HG03066 (cell line): ENCODE results near the gene CKM.
"Not testable (repeated sequence)": the region's sequence is repeated elsewhere in the genome, so short reads cannot be mapped to it uniquely, and the experiment has no call there.

ENCODE experiments used
- ATAC-seq: cut with Tn5 transposase; IDR thresholded peaks from one replicate; pipeline ENCODE4 v1.9.1; 2021; ENCODE audit warnings: low read depth; ENCODE audit not compliant: unreplicated experiment

Gene CKM

DNA sequence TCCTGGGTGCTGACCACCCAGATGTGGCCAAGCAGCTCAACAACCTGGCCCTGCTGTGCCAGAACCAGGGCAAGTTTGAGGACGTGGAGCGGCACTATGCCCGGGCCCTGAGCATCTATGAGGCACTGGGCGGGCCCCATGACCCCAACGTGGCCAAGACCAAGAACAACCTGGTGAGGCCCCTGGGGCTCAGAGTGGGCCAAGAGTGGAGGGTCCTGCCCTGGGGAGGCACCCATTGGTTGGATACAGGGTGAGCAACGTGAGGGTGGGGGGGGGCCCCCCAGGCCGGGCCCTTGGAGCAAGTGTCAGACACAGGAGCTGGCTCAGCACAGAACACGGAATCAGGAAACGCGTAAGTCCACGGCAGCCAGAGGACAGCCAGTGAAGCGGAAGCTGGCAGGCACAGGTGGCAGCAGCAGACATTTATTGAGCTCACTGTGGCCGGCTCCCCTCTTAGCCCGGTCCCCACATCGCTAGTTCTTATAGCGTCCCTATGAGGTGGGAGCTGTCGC, 26.8 kb upstream of the CKM start:
- no peak for ATAC-seq

DNA sequence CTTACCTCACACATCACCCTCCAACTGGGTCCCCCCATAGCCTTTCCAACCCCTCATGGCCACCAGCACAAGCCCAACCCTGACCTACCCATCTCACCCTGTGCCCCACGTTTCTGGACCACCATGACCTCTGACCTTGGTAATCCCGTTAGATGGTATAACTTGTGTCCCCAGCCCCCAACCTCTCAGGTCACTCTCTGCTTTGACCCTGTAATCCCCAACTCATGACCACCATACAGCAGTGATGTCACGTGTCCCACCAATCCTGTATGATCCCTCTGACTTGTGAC, 26.4 kb upstream of the CKM start:
- no peak for ATAC-seq

DNA sequence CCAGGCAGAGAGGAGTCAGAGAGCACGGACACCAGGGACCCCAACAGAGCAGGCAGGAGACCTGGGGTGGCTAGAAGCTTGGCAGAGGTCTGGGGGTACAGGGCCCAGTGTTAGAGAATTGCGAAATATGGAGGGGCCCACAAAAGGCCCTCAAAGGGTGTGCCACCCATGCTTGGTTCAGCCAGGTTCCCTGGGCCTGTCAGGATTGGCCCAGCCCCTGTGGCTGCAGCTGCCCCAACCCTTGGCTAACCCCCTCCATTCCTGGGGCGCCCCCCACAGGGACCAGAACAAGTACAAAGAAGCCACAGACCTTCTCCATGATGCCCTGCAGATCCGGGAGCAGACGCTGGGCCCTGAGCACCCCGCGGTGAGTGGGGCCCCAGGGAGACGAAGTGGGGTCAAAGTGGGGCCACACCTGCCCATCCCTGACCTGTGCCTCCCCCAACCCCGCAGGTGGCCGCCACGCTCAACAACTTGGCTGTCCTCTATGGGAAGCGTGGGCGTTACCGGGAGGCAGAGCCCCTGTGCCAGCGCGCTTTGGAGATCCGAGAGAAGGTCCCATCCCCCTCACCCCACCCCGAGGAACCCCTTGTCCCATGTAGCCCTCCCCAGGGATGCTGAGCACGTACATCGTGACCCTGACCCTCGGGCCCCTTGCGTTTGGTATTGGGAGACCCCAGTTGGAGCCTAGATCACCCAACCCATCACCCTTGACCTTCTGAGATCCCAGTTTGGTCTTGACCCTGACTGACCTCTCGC, 25.9 kb upstream of the CKM start:
- no peak for ATAC-seq

DNA sequence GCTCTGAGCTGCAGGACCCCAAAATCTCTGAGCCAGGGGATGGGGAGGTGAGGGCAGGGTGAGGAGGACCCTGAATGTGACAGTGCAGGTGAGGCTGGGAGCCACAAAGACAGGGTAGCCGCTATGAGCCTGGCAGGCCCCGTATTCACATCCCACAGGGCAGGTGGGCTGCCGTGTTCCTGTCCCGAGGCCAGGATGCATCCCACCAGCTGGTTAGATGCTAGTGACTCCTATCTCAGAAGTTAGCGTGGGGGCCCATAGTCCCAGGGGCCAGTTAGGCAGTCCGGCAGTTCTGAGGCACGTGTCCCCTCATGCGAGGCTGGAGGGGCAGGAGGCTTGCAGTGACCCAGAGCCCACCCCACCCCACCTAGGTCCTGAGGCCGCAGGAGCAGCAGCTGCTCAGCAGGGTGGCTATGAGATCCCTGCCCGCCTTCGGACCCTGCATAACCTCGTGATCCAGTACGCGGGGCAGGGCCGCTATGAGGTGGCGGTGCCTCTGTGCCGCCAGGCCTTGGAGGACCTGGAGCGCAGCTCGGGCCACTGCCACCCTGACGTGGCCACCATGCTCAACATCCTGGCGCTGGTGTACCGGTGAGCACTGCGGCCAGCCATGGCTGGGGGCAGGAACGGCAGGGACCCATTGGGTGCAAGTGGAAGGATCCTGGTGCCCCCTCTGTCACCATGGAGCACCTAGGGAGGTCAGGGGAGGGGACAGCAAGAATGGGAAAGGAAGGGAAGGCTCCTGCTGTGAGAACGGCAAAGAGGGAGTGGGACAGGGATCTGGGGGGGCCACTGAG, 25.1 kb upstream of the CKM start:
- no peak for ATAC-seq

DNA sequence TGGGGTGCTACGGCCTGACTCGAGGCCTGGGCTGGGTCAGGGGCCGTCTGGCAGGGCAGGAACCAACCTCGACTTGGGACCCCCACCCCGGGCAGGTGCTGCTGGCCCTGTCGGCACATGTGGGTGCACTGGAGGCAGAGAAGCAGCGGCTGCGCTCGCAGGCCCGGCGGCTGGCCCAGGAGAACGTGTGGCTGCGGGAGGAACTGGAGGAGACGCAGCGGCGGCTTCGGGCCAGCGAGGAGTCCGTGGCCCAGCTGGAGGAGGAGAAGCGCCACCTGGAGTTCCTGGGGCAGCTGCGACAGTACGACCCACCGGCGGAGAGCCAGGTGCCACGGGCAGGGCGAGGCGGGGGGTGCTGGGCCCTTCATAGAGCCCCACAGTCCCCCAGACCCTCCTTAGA, 23.8 kb upstream of the CKM start:
- ATAC-seq = no peak

DNA sequence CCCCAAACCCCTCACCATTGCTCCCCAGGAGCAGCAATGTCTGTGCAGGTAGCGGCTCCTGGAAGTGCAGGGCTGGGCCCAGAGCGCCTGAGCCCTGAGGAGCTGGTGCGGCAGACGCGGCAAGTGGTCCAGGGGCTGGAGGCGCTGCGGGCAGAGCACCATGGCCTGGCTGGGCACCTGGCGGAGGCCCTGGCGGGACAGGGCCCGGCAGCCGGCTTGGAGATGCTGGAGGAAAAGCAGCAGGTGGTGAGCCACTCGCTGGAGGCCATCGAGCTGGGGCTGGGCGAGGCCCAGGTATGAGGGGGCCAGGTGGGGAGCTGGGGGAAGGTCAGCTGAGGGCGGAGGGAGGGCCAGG, 22.8 kb upstream of the CKM start:
- no peak for ATAC-seq

DNA sequence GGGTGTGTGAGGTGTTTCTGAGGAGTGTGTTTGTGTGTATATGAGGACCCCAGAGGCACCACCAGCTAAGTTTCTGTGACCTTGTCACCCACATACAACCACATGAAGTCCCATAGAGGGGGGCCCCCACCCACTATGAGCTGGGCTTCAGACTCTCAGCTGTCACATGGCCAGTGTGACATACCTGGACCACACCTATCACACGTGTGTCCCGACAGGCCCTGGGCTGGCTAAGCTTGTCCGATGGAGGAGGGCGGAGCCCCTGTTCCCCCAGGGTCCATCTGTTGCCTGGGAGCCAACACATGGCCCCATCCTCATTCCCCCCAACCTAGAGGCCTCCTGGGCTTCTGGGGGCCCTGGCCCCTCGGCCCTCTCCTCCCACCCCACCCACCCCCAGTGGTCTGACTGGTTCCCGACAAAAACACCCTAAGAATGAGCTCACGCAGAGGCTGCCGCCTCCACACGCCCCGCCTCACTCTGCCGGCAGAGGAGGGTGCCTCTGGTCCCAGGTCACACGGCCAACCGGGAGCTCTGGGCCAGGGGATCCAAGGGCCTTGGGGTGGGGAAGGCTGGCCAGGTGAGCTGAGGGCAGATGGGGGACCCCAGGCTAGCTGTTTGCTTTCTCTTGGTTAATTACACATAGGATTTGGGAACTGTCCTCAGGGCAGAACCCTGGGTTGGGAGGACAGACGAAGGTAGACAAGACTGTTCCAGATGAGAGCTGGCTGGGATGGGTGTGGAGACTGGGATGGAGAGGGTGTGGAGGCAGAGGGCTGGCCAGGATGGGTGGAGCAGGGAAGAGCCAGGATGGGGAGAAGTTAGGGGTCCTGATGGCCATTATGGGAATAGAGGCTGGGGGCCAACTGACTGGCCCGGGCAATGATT, 22.2 kb upstream of the CKM start:
- no peak for ATAC-seq

DNA sequence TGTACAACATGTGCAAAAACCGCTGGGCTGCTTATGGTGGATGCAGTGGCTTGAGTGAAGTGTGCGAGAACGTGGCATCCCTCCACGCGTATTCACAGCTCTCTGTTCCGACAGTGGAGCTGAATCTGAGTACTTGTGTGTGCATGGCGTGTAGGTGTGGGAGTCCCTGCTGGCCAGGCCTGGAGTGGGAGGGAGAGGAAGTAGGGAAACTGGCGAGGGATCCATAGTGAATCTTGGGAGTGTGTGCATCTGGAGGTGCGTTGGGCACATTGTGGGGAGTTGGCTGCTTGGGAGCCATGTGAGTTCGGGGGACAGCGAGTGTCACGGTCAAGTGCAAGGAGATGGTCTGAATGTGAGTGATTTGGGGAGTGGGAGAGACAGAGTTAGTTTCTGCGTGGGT, 20.2 kb upstream of the CKM start:
- ATAC-seq = no peak

DNA sequence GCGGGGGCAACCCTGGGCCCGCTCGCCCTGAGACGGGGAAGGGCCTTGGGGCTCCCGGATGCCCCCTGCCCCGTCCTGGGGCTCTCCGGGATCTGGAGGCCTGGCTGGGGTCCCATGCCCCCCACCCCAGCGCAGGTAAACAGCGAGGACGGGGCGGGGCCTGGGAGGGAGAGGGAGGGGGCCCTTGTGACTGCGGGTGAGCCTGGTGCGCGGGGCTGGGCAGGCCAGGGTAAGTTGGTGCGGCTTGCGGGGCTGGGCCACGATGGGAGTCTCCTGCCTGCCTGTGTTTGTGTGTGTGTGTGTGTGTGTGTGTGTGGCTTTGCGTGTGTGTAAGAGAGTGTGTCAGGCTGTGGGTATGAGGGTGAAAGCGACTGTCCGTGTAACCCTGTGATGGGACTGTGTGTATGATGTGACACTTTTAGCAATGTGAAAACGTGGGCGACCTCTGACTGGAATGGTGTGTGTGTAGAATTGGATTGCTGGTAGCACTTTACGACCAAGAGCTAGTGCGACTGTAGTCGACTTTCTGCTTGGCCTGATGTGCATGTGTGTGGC, 18.3 kb upstream of the CKM start:
- no peak for ATAC-seq

DNA sequence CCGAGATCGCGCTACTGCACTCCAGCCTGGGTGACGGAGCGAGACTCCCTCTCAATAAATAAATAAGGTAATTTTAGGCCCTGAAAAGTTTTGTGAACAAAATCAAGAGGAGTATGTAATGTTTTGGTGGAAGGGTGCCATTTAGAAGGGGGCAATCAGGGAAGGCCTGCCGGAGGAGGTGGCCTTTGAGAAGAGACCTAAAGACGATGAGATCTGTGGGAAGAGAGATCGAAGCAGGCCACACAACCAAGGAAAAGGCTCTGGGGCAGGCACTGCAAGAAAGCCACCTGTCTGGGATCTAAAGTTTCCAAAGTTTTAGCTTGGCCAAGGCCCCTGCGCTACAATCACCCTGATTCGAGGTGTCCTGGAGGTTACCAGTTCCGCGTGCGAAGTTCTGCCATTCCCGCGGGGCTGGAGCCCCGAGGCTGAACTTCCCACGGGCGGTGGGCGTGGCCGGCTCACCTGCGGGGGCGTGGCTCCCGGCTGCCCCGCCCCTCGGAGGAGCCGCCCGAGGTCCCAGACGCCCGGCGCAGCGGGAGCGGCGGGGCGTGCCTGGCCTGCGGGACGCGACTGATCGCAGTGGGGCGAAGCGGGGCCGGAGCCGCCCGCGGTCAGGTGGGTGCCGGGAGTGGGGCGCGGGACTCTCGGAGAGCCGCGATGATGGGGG, 17.7 kb upstream of the CKM start, which contains the start of gene KLC3:
TSS of gene KLC3 (plus strand) at position 519 of the 667 bp plus-strand sequence. CDS start 4,792 bp downstream, outside the sequence.
- ATAC-seq = no peak

DNA sequence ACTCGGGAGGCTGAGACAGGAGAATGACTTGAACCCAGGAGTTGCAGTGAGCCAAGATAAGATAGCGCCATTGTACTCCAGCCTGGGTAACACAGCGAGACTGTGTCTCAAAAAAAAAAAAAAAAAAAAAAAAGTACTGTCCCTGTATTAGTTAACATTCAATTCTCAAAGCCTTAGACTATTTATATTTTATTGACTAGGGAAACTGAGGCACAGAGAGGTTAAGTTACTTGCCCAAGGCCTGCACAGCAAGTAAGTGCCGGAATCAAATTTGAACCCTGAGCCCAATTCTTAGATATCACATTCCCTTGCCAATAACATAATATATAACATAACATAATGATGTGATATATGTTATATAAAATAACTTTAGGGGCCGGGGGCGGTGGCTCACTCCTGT, 17.0 kb upstream of the CKM start:
- no peak for ATAC-seq

DNA sequence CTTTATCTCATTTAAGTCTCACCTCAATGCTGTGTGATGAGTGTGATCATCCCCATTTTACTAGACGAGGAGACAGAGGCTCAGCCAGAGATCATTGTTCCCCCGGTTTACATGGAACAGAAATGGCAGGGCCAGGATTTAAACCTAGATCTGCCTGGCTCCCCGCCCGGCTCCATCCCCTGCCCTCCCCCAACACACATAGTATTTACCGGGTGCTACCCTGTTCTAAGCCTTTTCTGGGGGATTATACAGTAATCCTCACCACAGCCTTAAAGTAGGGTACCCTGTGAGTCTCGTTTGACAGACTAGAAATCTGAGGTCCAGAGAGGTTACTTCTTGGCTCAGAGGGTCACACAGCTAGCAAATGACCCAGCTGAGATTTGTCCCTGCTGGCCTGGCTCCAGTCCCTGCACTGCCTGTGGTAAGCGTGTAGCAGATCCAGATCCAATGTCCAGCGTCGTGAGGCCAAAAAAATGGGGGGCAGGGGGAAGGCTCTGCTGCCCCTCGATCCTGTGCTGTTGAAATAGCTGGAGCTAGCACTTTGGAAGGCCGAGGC, 14.1 kb upstream of the CKM start:
- no peak for ATAC-seq

DNA sequence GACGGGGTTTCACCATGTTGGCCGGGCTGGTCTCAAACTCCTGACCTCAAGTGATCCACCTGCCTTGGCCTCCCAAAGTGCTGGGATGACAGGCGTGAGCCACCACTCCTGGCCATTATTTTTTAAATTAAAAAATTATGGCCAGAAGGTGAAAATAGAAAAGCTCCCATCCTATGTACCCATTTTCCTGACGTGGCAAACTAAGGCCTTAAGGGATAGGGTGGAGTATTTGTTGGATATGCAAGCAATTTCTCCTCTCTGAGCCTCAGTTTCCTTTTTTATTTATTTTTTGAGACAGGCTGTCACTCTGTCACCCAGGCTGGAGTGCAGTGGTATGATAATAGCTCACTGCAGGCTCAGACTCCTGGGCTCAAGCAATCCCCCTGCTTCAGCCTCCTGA, 12.2 kb upstream of the CKM start:
- ATAC-seq = not testable (repeated sequence)

DNA sequence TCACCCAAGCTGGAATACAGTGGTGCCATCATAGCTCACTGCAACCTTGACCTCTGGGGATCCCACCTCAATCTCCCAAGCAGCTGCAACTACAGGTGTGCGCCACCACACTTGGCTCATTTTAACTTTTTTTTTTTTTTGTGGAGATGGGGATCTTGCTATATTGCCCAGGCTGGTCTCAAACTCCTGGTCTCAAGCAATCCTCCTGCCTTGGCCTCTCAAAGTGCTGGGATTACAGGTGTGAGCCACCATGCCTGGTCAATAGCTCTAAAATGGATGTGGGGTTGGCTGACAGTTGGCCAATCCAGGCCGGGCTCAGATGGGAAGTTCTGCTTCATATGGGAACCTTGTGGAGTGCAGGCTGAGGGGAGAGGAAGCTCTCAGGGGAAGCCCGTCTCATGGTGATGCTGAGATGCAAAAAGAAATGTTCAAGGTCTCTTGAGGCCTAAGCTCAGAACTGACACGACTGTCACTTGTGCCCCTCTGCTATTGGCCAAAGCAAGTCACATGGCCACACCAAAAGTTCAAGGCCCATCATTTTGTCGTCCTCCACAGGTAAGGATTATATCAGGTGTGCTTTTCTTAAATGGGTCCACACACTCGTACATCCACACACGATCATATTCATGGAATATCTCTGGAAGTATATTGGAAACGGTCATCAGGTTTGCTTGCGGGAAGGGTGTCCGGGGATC, 11.1 kb upstream of the CKM start:
- ATAC-seq = no peak

DNA sequence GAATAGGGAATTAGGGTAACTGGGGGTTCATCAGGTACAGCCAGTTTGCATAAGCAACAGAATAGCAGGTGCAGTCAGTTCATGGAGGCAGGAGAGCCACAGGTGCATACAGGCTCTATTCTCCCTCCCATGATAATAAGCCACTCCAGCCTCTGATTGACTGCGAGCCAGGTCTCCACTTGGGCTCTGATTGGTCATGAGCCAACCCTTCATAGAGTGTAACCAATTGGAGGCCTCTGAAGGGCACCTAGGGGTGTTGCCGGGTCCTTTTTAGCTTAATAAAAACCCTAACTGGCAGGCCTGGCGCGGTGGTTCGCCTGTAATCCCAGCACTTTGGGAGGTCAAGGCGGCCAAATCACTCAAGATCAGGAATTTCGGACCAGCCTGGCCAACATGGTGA, 8.7 kb upstream of the CKM start:
- no peak for ATAC-seq

DNA sequence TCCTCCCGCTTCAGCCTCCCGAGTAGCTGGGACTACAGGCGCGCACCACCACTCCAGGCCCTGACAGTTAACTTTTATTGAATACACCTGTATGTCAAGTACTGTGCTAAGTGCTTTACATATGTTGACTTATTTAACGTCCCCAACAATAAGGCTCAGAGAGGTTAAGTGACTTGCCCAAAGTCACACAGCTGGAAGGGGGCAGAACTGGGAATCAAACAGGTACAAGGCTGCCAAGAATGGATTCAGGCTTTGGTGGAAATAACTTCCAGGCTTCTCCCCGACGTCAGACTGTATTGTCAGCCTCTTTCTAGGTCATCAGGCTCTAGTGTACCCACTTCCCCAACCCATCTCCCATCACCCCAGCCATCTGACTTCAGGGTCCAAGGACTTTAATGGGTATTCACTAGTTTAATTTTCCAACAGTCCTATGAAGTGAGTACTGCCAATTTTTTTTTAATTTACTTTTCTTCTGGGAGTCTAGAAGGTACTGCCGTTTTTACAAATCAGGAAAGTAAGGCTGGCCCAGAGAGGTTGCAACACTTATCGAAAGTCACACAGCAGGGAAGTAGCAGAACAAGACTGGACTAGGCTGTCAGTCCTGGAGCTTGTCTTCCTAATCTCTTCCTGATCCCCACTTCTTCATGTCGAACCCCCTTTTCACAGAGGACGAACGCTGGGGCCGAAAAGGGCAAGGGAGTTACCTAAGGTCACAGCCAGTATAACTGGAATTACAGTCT, 4.9 kb upstream of the CKM start:
- no peak for ATAC-seq

DNA sequence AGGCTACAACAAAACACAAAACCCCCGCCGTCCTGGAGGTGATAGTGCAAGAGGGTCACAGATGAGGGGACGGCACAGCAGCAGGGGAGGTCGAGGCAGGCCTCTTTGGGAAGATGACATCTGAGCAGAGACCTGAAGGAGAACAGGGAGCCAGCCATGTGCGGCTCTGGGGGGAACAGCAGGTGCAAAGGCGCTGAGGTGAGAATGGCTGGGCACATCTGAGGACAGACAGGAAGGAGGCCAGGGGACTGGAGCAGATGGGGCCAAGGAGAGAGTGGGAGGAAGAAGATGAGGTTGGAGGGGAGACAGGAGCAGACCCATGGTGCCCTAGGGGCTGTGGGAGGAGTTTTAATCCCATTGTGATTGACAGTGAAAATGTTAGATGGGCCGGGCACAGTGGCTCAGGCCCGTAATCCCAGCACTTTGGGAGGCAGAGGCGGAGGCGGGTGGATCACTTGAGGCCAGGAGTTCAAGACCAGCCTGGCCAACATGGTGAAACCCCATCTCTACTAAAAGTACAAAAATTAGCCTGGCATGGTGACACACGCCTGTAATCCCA, 1.8 kb upstream of the CKM start:
- ATAC-seq = no peak

DNA sequence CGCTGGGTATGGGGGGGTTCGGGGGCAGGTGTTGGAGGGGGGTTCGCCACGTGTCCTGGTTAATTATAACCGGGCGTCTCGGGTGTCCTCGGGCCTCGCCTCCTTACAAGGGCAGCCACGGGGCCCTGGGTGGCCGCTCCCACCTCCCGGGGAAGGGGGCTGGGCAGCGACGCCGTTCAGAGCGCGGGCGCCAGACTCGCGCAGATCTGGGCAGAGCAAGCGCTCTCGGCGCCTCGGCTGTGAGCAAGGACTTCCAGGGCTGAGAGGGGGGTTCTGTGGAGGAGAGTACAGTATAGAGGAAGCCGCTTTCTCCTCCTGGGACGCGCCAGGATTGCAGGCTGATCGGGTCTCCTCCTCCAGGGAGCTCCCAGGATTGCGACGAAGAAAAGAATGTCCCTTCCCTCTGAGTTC, 1.0 kb upstream of the CKM start:
- ATAC-seq = no peak
